ENCODE measurements around the gene GRM2. TPM values are rescaled to one million over a fixed set of nuclear protein-coding genes. Genes with fewer than 3 reads are reported as not detected.

The GRM2 gene
- total and polyA plus RNA-seq, 10 of the 15 experiments (the other 5 are each of a cell fraction or from before 2014, with no cell fraction given), result 0.01 to 0.14 (median 0.06) TPM; not detected in 5

GRCh38 chr3:51671734-51672475 lies 35.0 kb upstream of the GRM2 start:
- peak; percentile 23 for FAIRE-seq
- WGBS (ENCODE audit: insufficient coverage, insufficient replicate concordance, low lambda C conversion rate, missing lambda C conversion rate), result 2% methylated on average over 39 of the region's 40 CpGs
- BruUV-seq (replicated peaks), result no TSS peak
- Histone ChIP-seq H3K27me3 (replicated peaks in 1 of 2; ENCODE audit: control insufficient read depth in 2 of 2, insufficient read depth in 2 of 2, low read length in 1 of 2) (no peaks in the 10 kb centered on the region), H3K9ac (ENCODE audit: control insufficient read depth, insufficient read depth, low read length) (peak overlapping the region; percentile 87), H3K4me3 (peak overlapping the region; percentile 57), H3K36me3 (ENCODE audit: control insufficient read depth in 2 of 2, insufficient read depth in 2 of 2, low read length in 1 of 2) (no peaks in the 10 kb centered on the region; a peak in 3 of 4 replicates), H3K27ac (ENCODE audit: control insufficient read depth, insufficient read depth) (peak overlapping the region; percentile 93), H2AFZ (ENCODE audit: control insufficient read depth, low read depth, low read length) (peak overlapping the region; percentile 90), H3K79me2 (ENCODE audit: control insufficient read depth, insufficient read depth, low read length) (peaks cover 19% of the 10 kb centered on the region), H3K4me2 (ENCODE audit: control insufficient read depth, insufficient read depth) (peak overlapping the region; percentile 98), H4K20me1 (ENCODE audit: control insufficient read depth, insufficient read depth) (peaks cover 3% of the 10 kb centered on the region; the same call in 1 of the 2 replicates), H3K9me3 (replicated peaks; ENCODE audit: control insufficient read depth, insufficient read depth, low read length) (no peaks in the 10 kb centered on the region), H3K4me1 (ENCODE audit: control insufficient read depth, insufficient read depth, low read length) (peaks cover 22% of the 10 kb centered on the region)
- SMC1A ChIA-PET (ENCODE audit: uncharacterized antibody, unreplicated experiment), result interaction anchor here (1.1 to 8.7 kb wide), 5 partner anchors 9 to 171 kb away, joined by 3 to 168 read pairs (median 7); partner anchors contain the start of gene DCAF1
- POLR2A ChIA-PET, result interaction anchor here (0.6 to 7.5 kb wide), 5 partner anchors 8 to 171 kb away, joined by 3 to 105 read pairs (median 3); partner anchors contain the start of gene DCAF1
- DNase-seq (ENCODE audit: low read depth, low spot score), result no peak
- RAD21 ChIA-PET (ENCODE audit: unreplicated experiment), result interaction anchor here (1.1 to 9.9 kb wide), 5 partner anchors 10 to 170 kb away, joined by 5 to 189 read pairs (median 6); partner anchors contain the start of gene DCAF1
- in situ Hi-C loops (cut with MboI) (no loop called here), intact Hi-C loops (cut with micrococcal nuclease; ENCODE audit: unreplicated experiment) (loop anchor here (5.0 kb wide), 1 partner anchor 285 kb away; the partner anchor contains the start of gene MANF)
- CTCF ChIA-PET, result interaction anchor here (0.5 to 14.0 kb wide), 10 partner anchors 10 to 355 kb away, joined by 3 to 331 read pairs (median 5); partner anchors contain the start of genes DCAF1, MANF and RBM15B
- peak; percentile 79 for ATAC-seq
- no peak for TF ChIP-seq CEBPZ (IDR thresholded peaks at IDR 0.05; ENCODE audit: low read depth, low read length)
- TF ChIP-seq ESRRA (IDR thresholded peaks at IDR 0.05; ENCODE audit: low read length), result no peak
- TF ChIP-seq YBX1 (IDR thresholded peaks at IDR 0.05), result no peak
- TF ChIP-seq SPI1 (IDR thresholded peaks at IDR 0.05; ENCODE audit: borderline replicate concordance, insufficient read depth, low read depth, low read length), result no peak
- no peak for TF ChIP-seq JUND (IDR thresholded peaks at IDR 0.05; ENCODE audit: low read depth, low read length)
- TF ChIP-seq PKNOX1 (IDR thresholded peaks at IDR 0.05), result no peak
- no peak for TF ChIP-seq REST (IDR thresholded peaks at IDR 0.05; ENCODE audit: low read depth, low read length)
- no peak for TF ChIP-seq CBX3 (IDR thresholded peaks at IDR 0.05; ENCODE audit: borderline replicate concordance, low read depth)
- TF ChIP-seq SREBF2 (IDR thresholded peaks at IDR 0.05; ENCODE audit: low read length), result no peak
- no peak for TF ChIP-seq USF2 (IDR thresholded peaks at IDR 0.05; ENCODE audit: borderline replicate concordance, low read depth, low read length)
